OCI-M2 (cell line): ENCODE results near the gene BCLAF1.

ENCODE experiments used
- DNase-seq: peaks from one replicate; lab custom pipeline; 2025; ENCODE audit not compliant: unreplicated experiment; lab: John Stamatoyannopoulos, UW

Gene BCLAF1, protein sequence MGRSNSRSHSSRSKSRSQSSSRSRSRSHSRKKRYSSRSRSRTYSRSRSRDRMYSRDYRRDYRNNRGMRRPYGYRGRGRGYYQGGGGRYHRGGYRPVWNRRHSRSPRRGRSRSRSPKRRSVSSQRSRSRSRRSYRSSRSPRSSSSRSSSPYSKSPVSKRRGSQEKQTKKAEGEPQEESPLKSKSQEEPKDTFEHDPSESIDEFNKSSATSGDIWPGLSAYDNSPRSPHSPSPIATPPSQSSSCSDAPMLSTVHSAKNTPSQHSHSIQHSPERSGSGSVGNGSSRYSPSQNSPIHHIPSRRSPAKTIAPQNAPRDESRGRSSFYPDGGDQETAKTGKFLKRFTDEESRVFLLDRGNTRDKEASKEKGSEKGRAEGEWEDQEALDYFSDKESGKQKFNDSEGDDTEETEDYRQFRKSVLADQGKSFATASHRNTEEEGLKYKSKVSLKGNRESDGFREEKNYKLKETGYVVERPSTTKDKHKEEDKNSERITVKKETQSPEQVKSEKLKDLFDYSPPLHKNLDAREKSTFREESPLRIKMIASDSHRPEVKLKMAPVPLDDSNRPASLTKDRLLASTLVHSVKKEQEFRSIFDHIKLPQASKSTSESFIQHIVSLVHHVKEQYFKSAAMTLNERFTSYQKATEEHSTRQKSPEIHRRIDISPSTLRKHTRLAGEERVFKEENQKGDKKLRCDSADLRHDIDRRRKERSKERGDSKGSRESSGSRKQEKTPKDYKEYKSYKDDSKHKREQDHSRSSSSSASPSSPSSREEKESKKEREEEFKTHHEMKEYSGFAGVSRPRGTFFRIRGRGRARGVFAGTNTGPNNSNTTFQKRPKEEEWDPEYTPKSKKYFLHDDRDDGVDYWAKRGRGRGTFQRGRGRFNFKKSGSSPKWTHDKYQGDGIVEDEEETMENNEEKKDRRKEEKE

DNA sequence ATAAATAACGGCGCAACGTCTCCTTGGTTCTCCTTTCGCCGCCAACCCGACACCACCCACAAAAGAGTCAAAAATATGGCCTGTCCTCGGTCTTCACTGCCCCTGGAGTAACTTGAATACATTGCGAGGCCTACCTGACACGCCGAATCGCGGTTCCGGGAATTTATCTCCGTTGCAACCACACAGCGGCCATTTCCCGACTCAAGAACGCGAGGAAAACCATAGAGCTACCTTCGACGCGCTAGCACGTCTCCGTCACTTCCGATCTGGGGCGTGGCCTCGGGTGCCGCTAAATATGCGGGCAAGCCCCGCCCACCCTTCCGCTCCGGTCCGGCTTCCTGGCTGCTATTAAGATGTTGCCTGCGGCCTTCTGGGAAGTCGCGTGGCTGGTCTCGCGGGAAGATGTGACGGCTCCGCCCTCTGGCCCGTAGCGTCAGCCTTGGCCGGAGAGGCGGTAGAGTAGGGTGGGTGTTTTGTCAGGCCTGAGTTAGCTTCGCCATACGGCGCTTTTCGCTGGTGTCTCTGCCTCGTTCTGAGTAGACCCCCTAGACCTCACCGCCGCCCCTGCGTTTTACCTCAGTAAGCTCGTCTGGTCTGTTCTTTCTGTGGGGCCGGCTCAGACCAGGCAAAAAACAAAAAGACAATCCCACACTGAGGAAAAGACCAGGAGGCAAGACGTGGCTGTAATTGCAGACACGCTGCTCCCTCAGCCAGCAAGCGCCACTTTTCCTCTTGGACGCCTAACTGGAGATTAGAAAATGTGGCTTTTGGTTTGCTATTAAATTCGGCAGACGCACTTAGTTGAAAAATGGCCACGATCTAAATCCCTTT lies at the start of gene BCLAF1:
Gene BCLAF1 (minus strand): TSS at position 268 of the 831 bp plus-strand sequence. CDS start 9,980 bp downstream, outside the sequence.
- peak; percentile 98 for DNase-seq

DNA sequence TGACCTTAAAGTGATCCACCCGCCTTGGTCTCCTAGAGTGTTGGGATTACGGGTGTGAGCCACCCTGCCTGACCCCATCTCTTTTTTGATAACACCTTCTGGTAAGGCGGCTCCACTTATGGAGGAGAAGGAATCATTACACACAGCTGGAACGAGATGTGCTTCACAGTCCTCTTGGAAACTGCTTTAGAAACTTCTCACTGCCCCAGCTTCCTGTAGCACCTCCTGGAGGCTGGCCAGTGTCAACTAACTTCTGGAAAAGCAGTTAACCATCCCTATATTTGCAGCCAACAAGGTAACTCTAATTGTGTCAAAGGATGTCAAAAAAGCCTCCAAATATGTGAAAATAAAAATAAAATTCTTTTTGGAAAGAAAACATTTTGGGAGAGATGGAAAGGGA lies 48.8 kb upstream of the BCLAF1 start:
- DNase-seq: no peak

DNA sequence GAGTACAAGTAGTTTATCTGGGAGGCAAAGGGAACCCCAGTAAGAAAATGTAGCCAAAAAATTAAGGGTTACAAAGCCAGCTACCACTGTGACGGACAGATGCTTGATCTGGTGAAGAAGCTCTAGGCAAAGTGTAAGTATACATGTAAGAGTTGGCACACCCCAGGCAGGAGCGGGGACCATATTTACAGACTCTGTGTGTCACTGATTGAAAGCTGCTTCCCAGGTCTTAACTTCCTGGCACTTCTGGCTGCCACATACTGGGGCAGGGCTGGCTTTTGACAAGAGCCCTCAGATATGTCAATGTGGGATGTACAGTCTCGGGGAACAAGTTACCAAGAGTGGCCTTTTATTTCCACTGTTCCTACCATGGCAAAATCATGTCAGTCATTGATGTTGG lies 48.0 kb upstream of the BCLAF1 start:
- DNase-seq: no peak

DNA sequence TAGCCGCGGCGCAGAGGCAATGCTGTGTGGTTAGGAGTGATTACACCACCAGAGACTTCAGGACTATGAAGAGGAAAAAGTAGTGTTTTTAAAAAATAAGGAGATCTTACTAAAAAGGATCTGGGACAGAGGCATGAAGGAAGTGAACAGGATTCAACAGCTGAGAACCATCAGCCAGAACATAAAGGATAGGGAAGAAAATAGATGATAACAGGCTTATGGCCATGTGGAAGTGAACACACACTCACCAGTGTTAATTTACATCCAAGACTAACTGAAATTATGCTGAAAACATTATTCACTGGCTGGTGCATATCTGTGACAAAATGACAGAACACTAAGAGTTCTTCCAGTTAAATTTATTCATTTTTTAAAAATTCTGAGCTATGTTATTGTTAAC lies 47.5 kb upstream of the BCLAF1 start:
- DNase-seq: no peak

DNA sequence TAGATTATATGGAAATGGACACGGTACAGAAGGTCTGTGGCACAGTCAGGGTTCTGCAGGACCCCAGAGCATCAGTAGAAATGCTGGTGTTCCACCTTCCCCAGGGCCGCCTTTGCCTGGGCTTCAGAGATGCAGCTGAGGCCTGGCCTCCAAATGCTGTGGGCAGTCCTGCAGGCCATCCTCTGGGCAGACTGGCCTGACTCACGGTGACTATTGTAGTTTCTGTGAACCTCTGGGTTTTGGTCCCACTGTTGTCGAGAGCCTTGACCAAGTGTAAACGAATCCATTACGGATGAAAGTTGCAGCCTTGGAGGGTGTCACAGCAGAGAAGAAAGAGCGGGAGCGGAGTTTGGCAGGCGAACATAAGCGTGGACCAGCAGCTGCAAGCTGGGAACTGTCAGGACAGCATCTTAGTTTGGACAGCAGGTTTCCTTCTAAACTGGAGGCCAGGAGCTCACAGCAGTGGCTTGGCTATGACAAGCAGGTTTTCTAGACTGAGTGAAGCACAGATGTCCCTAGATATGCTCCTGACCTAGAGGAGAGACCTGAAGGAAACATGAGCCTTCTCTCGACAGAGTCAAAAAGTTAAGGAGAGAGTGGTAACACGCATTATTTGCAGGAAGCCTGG lies 46.2 kb upstream of the BCLAF1 start:
- no peak for DNase-seq

DNA sequence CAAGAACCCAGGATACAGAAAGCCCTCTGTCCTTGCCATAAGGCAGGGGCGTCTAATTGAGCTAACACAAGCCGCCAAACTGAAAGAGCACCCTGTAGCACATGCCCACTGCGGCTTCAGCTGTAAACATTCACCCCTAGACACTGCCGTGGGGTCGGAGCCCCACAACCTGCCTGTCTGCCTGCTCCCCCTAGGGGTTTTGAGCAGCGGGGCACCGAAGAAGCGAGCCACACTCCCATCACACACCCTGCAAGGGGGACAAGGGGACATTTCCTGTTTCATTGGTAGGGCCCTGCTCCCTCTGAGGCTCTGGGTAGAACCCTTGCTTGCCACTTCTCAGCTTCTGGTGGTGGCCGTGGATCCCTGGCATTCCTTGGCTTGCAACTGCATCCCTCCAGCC lies 45.2 kb upstream of the BCLAF1 start:
- no peak for DNase-seq

DNA sequence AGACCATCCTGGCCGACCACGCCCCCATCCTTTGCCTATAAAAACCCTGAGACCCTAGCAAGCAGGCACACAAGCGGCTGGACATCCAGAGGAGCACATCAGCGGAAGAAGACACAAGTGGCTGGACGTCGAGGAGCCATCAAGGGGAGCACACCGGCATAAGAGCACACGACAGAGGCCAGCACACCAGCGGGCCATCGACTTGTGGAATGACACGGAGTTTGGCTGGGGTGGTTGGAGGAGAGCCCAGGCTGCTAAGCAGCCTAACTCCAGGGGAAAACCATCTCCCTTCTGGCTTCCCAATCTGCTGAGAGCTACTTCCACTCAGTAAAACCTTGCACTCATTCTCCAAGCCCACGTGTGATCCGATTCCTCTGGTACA lies 44.8 kb upstream of the BCLAF1 start:
- DNase-seq: no peak

DNA sequence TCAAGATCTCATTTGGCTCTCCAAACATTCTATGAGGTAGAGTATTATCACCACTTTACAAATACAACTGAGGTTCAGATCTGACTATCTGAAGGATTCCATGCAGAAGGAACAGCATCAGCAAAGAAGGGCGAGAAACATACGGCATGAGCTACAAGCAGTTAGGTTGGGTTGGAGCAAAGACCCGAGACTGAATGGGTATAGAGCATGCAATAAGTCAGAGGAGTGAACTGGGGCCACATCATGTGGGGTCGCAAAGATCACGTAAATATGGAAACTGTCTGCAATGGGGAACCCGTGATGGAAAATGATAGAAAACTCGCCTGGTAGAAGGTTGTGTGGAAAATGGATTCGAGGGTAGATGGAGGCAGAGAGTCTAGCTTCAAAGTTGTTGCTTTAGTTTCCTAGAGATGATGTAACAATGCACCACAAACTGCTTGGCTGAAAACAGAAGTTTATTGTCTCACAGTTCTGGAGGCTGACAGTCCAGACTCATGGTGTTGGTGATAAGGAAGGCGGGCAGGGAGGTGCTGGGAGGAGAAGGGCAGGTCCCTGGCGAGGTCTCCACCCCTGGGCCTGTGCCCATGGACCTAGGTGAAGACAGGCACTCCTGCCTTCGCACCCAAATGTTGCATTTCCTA lies 44.3 kb upstream of the BCLAF1 start:
- no peak for DNase-seq

DNA sequence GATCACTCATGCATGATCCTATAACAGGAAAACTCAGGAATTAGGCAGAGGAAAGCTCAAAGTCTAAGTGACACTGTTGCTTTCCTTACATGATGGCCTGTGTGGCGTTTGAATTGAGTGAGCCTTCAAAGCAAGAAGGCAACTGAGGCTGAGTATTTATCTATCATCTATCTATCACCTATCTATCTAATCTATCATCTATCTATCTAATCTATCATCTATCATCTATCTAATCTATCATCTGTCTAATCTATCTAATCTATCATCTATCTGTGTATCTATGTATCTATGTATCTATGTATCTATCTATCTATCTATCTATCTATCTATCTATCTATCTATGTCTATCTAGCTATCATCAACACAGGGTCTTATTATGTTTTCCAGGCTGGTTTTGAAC lies 41.8 kb upstream of the BCLAF1 start:
- DNase-seq: no peak

DNA sequence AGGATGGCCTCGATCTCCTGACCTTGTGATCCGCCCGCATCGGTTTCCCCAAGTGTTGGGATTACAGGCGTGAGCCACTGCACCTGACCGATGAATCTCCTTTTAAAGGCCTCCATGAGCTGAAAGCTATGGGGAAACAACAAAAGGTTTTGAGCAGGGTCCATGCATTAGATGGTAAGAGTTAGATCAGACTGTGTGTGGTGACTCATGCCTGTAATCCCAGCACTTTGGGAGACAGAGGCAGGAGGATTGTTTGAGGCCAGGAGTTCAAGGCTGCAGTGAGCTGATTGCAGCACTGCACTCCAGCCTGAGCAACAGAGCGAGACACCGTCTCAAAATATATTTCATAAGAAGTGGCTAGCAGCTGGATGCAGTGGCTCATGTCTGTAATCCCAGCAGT lies 41.0 kb upstream of the BCLAF1 start:
- DNase-seq: no peak

DNA sequence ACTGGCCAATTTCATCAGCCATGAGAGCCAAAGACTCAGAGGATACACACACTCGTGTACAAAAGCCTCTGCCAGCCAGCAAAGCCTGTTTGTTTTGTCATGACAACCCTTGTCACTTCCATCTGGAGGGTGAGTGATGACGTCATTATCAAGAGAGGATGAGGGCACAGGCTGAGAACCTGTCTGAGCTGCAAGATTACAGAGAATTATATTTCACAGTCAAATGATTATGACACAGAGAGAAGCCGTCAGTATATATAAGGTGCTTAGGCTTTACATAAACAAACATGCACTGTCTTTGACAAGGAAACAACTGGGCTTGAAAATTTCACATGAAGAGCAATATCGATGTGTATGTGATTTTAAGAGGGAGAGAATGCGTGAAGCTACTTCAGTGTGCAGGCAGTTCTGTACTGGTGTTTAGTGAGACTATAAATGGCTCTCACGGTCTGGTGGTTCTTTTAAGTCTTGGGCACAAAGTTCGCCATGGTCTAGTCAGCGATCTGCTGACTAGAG lies 36.5 kb upstream of the BCLAF1 start:
- DNase-seq: no peak

DNA sequence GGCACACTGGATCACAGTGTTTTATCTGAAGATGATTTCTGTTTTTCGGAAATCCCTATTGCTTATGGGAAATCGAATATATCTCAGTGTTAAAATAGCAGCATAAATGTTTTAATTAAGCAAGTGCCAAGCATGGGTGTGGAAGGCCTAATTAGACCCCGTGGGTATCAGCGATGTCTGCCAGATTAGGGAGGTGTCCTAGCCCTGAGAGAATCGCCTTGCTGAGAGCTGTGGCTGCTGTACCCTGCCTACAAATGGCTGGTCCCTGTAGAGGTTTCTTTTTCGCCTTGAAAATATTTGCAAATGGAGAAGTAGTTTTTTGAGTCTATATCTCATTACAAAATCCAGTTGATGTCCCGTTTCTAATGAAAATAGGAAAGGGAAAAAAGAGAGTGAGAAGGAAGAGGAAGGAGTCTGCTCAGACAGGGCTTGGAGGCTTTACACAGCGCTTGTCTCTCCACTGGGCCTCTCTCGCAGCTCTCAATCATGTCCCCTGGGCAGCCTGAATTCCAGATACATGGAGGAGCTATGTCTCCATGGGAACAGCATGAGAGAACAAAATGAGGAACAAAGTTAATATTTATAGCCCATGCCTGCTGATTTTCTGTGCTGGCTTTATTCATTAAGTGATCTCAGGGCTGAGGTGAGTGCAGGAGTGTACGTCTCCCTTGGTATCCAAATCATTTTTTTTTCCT lies 35.2 kb upstream of the BCLAF1 start:
- DNase-seq: no peak

DNA sequence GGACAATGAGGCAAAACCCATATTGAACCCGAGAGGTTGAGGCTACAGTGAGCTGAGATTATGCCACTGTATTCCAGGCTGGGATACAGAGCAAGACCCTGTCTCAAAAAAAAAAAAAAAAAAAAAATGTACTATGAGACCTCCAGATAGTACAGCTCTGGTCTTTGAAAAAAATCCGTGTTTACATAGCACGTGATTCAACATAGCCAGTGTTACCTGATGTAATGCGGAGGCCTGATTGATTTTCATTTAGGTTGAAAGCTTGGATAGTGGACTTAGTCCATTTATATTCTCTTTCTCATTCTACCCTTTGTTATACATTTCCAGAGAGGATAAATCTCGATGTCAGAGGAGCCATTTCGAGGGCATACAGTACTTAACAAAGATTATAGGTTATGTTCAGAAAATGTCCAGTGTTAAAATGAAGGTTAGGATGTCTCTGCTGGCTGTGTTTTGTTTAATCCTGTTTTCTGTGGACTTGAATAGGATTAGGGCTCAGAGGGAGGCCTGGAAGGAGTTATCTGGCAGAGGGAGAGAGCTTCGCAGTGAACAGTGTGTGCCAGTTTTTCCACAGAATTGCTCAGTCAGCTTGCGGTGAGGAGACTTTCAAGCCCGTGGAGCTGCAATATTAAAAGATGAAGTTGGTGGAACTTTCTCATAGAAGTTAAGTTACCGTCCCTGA lies 33.9 kb upstream of the BCLAF1 start:
- no peak for DNase-seq

DNA sequence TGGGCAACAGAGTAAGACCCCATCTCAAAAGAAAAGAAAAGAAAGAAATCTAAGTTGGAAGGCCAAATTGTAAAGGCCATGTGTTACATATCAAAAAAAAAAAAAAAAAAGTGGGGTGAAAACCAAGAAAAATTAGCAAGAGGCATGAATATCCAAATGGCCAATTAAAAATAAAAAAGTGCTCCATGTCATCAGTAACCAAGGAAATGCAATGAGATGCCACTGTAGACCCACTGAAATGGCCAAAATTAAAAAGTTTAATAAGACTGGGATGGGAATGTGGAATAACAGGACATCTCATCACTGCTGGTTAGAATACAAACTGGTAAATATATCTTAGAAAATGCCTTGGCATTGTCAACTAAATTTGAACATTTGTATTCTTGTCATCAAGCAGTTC lies 30.1 kb upstream of the BCLAF1 start:
- no peak for DNase-seq

DNA sequence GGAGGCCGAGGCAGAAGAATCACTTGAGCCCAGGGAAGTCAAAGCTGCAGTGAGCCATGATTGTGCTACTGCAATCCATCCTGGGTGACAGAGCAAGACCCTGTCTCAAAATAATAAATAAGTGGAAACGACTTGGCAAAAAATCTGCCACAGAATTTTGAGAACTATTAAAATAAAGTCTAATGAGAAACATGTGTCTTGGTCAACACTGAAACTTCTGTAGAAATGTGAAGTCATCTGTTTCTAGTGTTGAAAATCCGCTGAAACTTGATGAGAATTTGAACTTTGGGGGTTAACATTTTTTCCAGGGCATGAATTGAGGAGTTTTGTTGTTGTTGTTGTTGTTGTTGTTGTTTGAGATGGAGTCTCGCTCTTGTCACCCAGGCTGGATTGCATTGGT lies 29.0 kb upstream of the BCLAF1 start:
- no peak for DNase-seq

DNA sequence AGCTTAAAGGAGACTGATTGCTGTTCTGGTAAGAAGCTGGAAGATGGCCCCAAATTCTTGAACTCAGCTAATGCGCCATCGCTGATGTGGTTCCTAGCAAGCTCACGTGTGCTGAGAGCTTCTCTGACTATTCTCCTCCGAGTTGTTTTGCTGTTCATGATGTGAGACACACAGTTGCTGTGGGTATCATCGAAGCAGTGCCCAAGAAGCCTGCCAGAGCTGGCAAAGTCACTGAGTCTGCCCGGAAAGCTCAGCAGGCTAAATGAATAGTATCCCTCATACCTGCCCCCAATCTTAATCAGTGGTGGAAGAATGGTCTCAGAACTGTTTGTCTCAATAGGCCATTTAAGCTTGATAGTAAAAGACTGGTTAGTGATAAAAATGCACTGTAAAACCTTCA lies 28.3 kb upstream of the BCLAF1 start:
- no peak for DNase-seq

DNA sequence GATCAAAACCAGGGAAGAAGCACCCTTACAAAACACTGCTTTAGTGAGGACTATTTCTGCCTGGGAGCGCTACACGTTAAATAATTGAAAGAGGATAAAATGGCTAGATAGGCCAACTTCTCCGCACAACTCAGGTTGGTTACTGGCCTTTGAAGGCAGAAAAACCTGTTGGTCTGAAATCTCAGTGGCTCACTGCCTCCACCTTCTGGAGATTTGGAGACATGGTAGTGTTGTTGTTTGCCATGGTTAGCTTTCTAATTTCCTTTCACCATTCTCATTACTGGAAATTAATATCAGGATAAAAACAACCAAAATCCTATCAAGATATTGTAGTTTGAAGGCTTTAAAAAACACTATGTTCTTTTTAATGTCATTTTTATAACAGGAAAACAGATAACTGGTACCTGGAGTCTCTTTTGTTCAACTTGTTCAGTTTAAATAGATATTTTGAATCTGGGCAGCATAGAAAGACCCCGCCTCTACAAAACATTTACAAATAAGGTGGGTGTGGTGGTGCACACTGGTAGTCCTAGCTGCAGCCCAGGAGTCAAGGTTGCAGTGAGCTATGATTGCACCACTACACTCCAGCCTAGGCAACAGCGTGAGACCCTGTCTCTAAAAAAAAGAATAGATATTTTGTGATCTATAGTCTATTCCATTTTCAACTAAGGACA lies 27.5 kb upstream of the BCLAF1 start:
- DNase-seq: no peak

DNA sequence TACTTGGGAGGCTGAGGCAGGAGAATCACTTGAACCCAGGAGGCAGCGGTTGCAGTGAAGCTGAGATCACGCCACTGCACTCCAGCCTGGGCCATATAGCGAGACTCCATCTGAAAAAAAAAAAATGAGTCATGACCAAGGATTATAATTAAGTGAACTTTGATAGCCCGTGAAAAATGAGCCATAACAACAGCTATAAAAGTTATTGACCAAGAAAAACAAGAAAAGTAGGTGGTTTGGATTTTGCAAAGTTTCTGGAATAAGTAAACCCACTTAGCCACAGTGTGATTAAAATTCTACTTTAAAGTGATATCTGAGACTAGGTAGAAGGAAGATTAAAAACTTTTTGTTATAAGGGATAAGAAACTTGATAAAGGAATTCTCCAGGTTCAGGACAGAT lies 25.9 kb upstream of the BCLAF1 start:
- DNase-seq: no peak
